Measurements from ENCODE around the gene NEURL1.

- TF ChIP-seq EP300 (IDR thresholded peaks at IDR 0.05) (no peak), POLR2A (IDR thresholded peaks at IDR 0.05) (no peak), CTCF (IDR thresholded peaks at IDR 0.05) (no peak)
Observed at GRCh38 chr10:103602028-103602851, 108.7 kb downstream of the NEURL1 start.

Measured in ovary (tissue), 3 donors.